ENCODE measurements around the gene SETX.

Gene SETX

GRCh38 chr9:132218208-132218607 is 136.6 kb downstream of the SETX start:
- no peak for ATAC-seq
- no peak for TF ChIP-seq ZNF70 (CRISPR knock-in tag; IDR thresholded peaks at IDR 0.05)
- TF ChIP-seq ZNF565 (CRISPR knock-in tag; conservative IDR thresholded peaks at IDR 0.05; ENCODE audit: low read depth), result no peak
- TF ChIP-seq ZFP3 (CRISPR knock-in tag; IDR thresholded peaks at IDR 0.05), result no peak
- TF ChIP-seq GLIS3 (CRISPR knock-in tag; IDR thresholded peaks at IDR 0.05), result no peak
- TF ChIP-seq PPARA (CRISPR knock-in tag; IDR thresholded peaks at IDR 0.05; ENCODE audit: borderline replicate concordance), result no peak
- no peak for TF ChIP-seq TOX (CRISPR knock-in tag; IDR thresholded peaks at IDR 0.05; ENCODE audit: borderline replicate concordance)
- TF ChIP-seq ESRRG (CRISPR knock-in tag; IDR thresholded peaks at IDR 0.05), result no peak
- TF ChIP-seq, protein P1, sequence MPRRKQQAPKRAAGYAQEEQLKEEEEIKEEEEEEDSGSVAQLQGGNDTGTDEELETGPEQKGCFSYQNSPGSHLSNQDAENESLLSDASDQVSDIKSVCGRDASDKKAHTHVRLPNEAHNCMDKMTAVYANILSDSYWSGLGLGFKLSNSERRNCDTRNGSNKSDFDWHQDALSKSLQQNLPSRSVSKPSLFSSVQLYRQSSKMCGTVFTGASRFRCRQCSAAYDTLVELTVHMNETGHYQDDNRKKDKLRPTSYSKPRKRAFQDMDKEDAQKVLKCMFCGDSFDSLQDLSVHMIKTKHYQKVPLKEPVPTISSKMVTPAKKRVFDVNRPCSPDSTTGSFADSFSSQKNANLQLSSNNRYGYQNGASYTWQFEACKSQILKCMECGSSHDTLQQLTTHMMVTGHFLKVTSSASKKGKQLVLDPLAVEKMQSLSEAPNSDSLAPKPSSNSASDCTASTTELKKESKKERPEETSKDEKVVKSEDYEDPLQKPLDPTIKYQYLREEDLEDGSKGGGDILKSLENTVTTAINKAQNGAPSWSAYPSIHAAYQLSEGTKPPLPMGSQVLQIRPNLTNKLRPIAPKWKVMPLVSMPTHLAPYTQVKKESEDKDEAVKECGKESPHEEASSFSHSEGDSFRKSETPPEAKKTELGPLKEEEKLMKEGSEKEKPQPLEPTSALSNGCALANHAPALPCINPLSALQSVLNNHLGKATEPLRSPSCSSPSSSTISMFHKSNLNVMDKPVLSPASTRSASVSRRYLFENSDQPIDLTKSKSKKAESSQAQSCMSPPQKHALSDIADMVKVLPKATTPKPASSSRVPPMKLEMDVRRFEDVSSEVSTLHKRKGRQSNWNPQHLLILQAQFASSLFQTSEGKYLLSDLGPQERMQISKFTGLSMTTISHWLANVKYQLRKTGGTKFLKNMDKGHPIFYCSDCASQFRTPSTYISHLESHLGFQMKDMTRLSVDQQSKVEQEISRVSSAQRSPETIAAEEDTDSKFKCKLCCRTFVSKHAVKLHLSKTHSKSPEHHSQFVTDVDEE (CRISPR knock-in tag; IDR thresholded peaks at IDR 0.05), result no peak
- no peak for TF ChIP-seq PATZ1 (CRISPR knock-in tag; IDR thresholded peaks at IDR 0.05; ENCODE audit: borderline replicate concordance)
- no peak for TF ChIP-seq CSDC2 (CRISPR knock-in tag; IDR thresholded peaks at IDR 0.05)
- no peak for TF ChIP-seq OSR1 (CRISPR knock-in tag; IDR thresholded peaks at IDR 0.05)
- TF ChIP-seq, protein P2, sequence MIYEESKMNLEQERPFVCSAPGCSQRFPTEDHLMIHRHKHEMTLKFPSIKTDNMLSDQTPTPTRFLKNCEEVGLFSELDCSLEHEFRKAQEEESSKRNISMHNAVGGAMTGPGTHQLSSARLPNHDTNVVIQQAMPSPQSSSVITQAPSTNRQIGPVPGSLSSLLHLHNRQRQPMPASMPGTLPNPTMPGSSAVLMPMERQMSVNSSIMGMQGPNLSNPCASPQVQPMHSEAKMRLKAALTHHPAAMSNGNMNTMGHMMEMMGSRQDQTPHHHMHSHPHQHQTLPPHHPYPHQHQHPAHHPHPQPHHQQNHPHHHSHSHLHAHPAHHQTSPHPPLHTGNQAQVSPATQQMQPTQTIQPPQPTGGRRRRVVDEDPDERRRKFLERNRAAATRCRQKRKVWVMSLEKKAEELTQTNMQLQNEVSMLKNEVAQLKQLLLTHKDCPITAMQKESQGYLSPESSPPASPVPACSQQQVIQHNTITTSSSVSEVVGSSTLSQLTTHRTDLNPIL (CRISPR knock-in tag; IDR thresholded peaks at IDR 0.05; ENCODE audit: low read depth), result no peak
- TF ChIP-seq RARB (CRISPR knock-in tag; IDR thresholded peaks at IDR 0.05), result no peak
- TF ChIP-seq BACH2 (CRISPR knock-in tag; IDR thresholded peaks at IDR 0.05; ENCODE audit: borderline replicate concordance), result no peak
- no peak for TF ChIP-seq SNAI2 (CRISPR knock-in tag; IDR thresholded peaks at IDR 0.05)
- TF ChIP-seq ISL1 (CRISPR knock-in tag; IDR thresholded peaks at IDR 0.05), result no peak
- TF ChIP-seq ZFP30 (CRISPR knock-in tag; IDR thresholded peaks at IDR 0.05), result no peak
- no peak for TF ChIP-seq TCF4 (CRISPR knock-in tag; IDR thresholded peaks at IDR 0.05; ENCODE audit: borderline replicate concordance)
- TF ChIP-seq POU6F1 (CRISPR knock-in tag; IDR thresholded peaks at IDR 0.05; ENCODE audit: borderline replicate concordance, low read depth), result no peak

DNA sequence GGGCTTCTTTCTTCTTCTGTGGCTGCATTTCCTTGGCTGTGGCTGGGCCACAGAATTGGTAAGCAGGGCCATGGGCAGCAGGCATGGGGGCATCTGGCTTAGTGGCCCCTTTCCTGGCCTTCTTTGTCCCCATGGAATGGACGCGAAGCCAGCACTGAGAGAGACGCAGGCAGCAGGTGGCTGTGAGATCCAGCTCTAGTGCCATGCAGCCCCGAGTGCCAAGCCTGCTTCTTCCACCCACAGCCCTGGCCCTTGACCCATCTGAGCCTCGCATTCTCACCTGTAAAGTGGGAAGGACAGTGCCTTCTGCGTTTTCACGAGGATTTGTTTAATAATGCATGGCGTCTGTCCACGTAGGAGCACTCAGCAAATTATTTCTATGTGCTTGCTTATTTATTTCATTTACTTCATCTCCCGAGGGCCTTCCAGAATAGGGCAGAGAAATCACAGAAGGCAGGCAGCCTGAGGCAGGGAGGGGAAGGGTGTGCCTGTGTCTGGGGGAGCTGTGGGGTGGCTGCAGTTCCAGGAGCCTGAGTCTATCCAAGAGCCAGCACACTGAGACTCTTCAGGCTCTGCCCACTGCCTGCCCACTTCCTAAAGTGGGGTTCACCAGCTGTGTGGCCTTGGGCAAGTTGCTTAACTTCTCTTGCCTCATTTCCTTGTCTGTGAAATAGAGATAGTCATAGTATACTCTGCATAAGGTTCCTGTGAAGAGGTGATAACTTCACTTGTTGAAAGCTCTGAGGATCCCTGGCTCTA is 137.7 kb downstream of the SETX start:
- no peak for TF ChIP-seq OSR1 (CRISPR knock-in tag; IDR thresholded peaks at IDR 0.05)
- TF ChIP-seq ZNF565 (CRISPR knock-in tag; conservative IDR thresholded peaks at IDR 0.05; ENCODE audit: low read depth), result no peak
- TF ChIP-seq BACH2 (CRISPR knock-in tag; IDR thresholded peaks at IDR 0.05; ENCODE audit: borderline replicate concordance), result no peak
- no peak for TF ChIP-seq ESRRG (CRISPR knock-in tag; IDR thresholded peaks at IDR 0.05)
- no peak for TF ChIP-seq SNAI2 (CRISPR knock-in tag; IDR thresholded peaks at IDR 0.05)
- TF ChIP-seq RARB (CRISPR knock-in tag; IDR thresholded peaks at IDR 0.05), result no peak
- TF ChIP-seq, protein P3, sequence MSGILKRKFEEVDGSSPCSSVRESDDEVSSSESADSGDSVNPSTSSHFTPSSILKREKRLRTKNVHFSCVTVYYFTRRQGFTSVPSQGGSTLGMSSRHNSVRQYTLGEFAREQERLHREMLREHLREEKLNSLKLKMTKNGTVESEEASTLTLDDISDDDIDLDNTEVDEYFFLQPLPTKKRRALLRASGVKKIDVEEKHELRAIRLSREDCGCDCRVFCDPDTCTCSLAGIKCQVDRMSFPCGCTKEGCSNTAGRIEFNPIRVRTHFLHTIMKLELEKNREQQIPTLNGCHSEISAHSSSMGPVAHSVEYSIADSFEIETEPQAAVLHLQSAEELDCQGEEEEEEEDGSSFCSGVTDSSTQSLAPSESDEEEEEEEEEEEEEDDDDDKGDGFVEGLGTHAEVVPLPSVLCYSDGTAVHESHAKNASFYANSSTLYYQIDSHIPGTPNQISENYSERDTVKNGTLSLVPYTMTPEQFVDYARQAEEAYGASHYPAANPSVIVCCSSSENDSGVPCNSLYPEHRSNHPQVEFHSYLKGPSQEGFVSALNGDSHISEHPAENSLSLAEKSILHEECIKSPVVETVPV (CRISPR knock-in tag; IDR thresholded peaks at IDR 0.05), result no peak
- no peak for TF ChIP-seq PATZ1 (CRISPR knock-in tag; IDR thresholded peaks at IDR 0.05; ENCODE audit: borderline replicate concordance)
- no peak for TF ChIP-seq TCF4 (CRISPR knock-in tag; IDR thresholded peaks at IDR 0.05; ENCODE audit: borderline replicate concordance)
- TF ChIP-seq PPARA (CRISPR knock-in tag; IDR thresholded peaks at IDR 0.05; ENCODE audit: borderline replicate concordance), result no peak
- TF ChIP-seq ZC3H10 (CRISPR knock-in tag; IDR thresholded peaks at IDR 0.05), result no peak
- TF ChIP-seq, protein P1 (CRISPR knock-in tag; IDR thresholded peaks at IDR 0.05), result no peak
- no peak for TF ChIP-seq TOX (CRISPR knock-in tag; IDR thresholded peaks at IDR 0.05; ENCODE audit: borderline replicate concordance)
- no peak for TF ChIP-seq ARNTL (CRISPR knock-in tag; IDR thresholded peaks at IDR 0.05; ENCODE audit: borderline replicate concordance, low read depth)
- ATAC-seq, result no peak
